Measurements from ENCODE around the gene APEX1.

- TF ChIP-seq CTCF (IDR thresholded peaks at IDR 0.05) (no peak), POLR2A (IDR thresholded peaks at IDR 0.05) (no peak)
Observed at GRCh38 chr14:20499881-20500280, 44.9 kb downstream of the APEX1 start.
